ENCODE results near the gene MYZAP. TPM values are rescaled to one million over a fixed set of nuclear protein-coding genes. Genes with fewer than 3 reads are reported as not detected.

MYZAP gene
- total RNA-seq, 1 experiment from 2014 or later, result not detected

GRCh38 chr15:57583282-57583681, 8.4 kb upstream of the MYZAP start:
- H3K27me3 ChIP-seq (replicated peaks; ENCODE audit: insufficient read depth, low read depth, low read length, poor library complexity), result peaks cover 6% of the 10 kb centered on the region
- CTCF ChIA-PET, result no interaction called here
- H3K4me3 ChIP-seq (ENCODE audit: low read depth, low read length, poor library complexity, severe bottlenecking), result no peak overlapping the region
- no peak overlapping the region for H3K27ac ChIP-seq (ENCODE audit: low read depth, low read length, poor library complexity, severe bottlenecking)
- TF ChIP-seq CTCF (conservative IDR thresholded peaks at IDR 0.05; ENCODE audit: low read depth, low read length) (no peak), EZH2 (IDR thresholded peaks at IDR 0.05; ENCODE audit: borderline replicate concordance, low read depth, low read length, poor library complexity, severe bottlenecking) (no peak)
- DNase-seq (ENCODE audit: low spot score), result no peak
- intact Hi-C loops (cut with micrococcal nuclease; ENCODE audit: unreplicated experiment), result no loop called here
- BruUV-seq (replicated peaks), result no TSS peak
- no peaks in the 10 kb centered on the region for H3K4me1 ChIP-seq (ENCODE audit: insufficient read depth, low read length, poor library complexity, severe bottlenecking)
- H3K9me3 ChIP-seq (ENCODE audit: low read depth, low read length, poor library complexity, severe bottlenecking), result no peaks in the 10 kb centered on the region
- POLR2A ChIA-PET (ENCODE audit: low non-redundant PET), result no interaction called here
- no peaks in the 10 kb centered on the region for H3K36me3 ChIP-seq (ENCODE audit: insufficient read depth, low read length, poor library complexity, severe bottlenecking)

- ChIA-PET POLR2A (ENCODE audit: low non-redundant PET) (no interaction called here), CTCF (no interaction called here)
- H3K36me3 ChIP-seq (ENCODE audit: insufficient read depth, low read length, poor library complexity, severe bottlenecking), result no peaks in the 10 kb centered on the region
- DNase-seq (ENCODE audit: low spot score), result no peak
- no peak overlapping the region for H3K27ac ChIP-seq (ENCODE audit: low read depth, low read length, poor library complexity, severe bottlenecking)
- H3K9me3 ChIP-seq (ENCODE audit: low read depth, low read length, poor library complexity, severe bottlenecking), result no peaks in the 10 kb centered on the region
- no peak overlapping the region for H3K4me3 ChIP-seq (ENCODE audit: low read depth, low read length, poor library complexity, severe bottlenecking)
- no TSS peak for BruUV-seq (replicated peaks)
- H3K27me3 ChIP-seq (replicated peaks; ENCODE audit: insufficient read depth, low read depth, low read length, poor library complexity), result peaks cover 6% of the 10 kb centered on the region
- H3K4me1 ChIP-seq (ENCODE audit: insufficient read depth, low read length, poor library complexity, severe bottlenecking), result no peaks in the 10 kb centered on the region
- intact Hi-C loops (cut with micrococcal nuclease; ENCODE audit: unreplicated experiment), result no loop called here
- TF ChIP-seq EZH2 (IDR thresholded peaks at IDR 0.05; ENCODE audit: borderline replicate concordance, low read depth, low read length, poor library complexity, severe bottlenecking), result no peak
- no peak for TF ChIP-seq CTCF (conservative IDR thresholded peaks at IDR 0.05; ENCODE audit: low read depth, low read length)
Observed at GRCh38 chr15:57583720-57584119, 8.0 kb upstream of the MYZAP start.

- no peak overlapping the region for H3K4me3 ChIP-seq (ENCODE audit: low read depth, low read length, poor library complexity, severe bottlenecking)
- H3K27ac ChIP-seq (ENCODE audit: low read depth, low read length, poor library complexity, severe bottlenecking), result no peak overlapping the region
- CTCF ChIA-PET, result interaction anchor here (0.7 kb wide), 1 partner anchor 21 kb away, joined by 3 read pairs; no protein-coding TSS in a partner anchor
- intact Hi-C loops (cut with micrococcal nuclease; ENCODE audit: unreplicated experiment), result no loop called here
- no peaks in the 10 kb centered on the region for H3K9me3 ChIP-seq (ENCODE audit: low read depth, low read length, poor library complexity, severe bottlenecking)
- peaks cover 2% of the 10 kb centered on the region for H3K27me3 ChIP-seq (replicated peaks; ENCODE audit: insufficient read depth, low read depth, low read length, poor library complexity)
- H3K4me1 ChIP-seq (ENCODE audit: insufficient read depth, low read length, poor library complexity, severe bottlenecking), result no peaks in the 10 kb centered on the region
- no peak for DNase-seq (ENCODE audit: low spot score)
- H3K36me3 ChIP-seq (ENCODE audit: insufficient read depth, low read length, poor library complexity, severe bottlenecking), result no peaks in the 10 kb centered on the region
- no TSS peak for BruUV-seq (replicated peaks)
- TF ChIP-seq EZH2 (IDR thresholded peaks at IDR 0.05; ENCODE audit: borderline replicate concordance, low read depth, low read length, poor library complexity, severe bottlenecking), result no peak
- TF ChIP-seq CTCF (conservative IDR thresholded peaks at IDR 0.05; ENCODE audit: low read depth, low read length), result no peak
- POLR2A ChIA-PET (ENCODE audit: low non-redundant PET), result no interaction called here
Observed at GRCh38 chr15:57586661-57587424, 4.9 kb upstream of the MYZAP start.
